ACC112 (cell line): Measurements from ENCODE around the gene MYO5A.
A peak's percentile ranks its signal among the peaks of the same experiment; 100 is the strongest.
"Not testable (repeated sequence)": the region's sequence is repeated elsewhere in the genome, so short reads cannot be mapped to it uniquely, and the experiment has no call there.

Experiments
- H2AFZ ChIP-seq: fragments of 200-600 bp; sonication (generic); one replicate; pipeline ENCODE4 v1.6.0; 2017; ENCODE audit warnings: antibody characterized with exemption, low read length; ENCODE audit not compliant: unreplicated experiment
- H3K27ac ChIP-seq: fragments of 200-600 bp; sonication (generic); 2 replicates; pipeline ENCODE4 v1.5.1; 2014; ENCODE audit warnings: low read depth, mild to moderate bottlenecking, antibody characterized with exemption, low read length, moderate library complexity
- H3K27me3 ChIP-seq: fragments of 200-600 bp; sonication (generic); 2 replicates; pipeline ENCODE4 v1.6.1; 2014; ENCODE audit warnings: mild to moderate bottlenecking, antibody characterized with exemption, low read length, moderate library complexity, mixed read lengths; ENCODE audit not compliant: insufficient read depth
- H3K36me3 ChIP-seq: fragments of 200-600 bp; sonication (generic); 2 replicates; pipeline ENCODE4 v1.6.1; 2016; ENCODE audit warnings: mild to moderate bottlenecking, antibody characterized with exemption, low read length, moderate library complexity, mixed read lengths; ENCODE audit not compliant: insufficient read depth
- H3K4me1 ChIP-seq: fragments of 200-600 bp; sonication (generic); one replicate; pipeline ENCODE4 v1.6.1; 2016; ENCODE audit warnings: low read length, mixed read lengths; ENCODE audit not compliant: insufficient read depth, unreplicated experiment, control insufficient read depth
- H3K4me3 ChIP-seq: fragments of 200-600 bp; sonication (generic); 2 replicates; pipeline ENCODE4 v1.5.1; 2014; ENCODE audit warnings: mild to moderate bottlenecking, low read depth, low read length
- H3K79me2 ChIP-seq: fragments of 200-600 bp; sonication (generic); one replicate; pipeline ENCODE4 v1.6.0; 2016; ENCODE audit warnings: low read length; ENCODE audit not compliant: control insufficient read depth, unreplicated experiment, insufficient read depth

Gene MYO5A

DNA sequence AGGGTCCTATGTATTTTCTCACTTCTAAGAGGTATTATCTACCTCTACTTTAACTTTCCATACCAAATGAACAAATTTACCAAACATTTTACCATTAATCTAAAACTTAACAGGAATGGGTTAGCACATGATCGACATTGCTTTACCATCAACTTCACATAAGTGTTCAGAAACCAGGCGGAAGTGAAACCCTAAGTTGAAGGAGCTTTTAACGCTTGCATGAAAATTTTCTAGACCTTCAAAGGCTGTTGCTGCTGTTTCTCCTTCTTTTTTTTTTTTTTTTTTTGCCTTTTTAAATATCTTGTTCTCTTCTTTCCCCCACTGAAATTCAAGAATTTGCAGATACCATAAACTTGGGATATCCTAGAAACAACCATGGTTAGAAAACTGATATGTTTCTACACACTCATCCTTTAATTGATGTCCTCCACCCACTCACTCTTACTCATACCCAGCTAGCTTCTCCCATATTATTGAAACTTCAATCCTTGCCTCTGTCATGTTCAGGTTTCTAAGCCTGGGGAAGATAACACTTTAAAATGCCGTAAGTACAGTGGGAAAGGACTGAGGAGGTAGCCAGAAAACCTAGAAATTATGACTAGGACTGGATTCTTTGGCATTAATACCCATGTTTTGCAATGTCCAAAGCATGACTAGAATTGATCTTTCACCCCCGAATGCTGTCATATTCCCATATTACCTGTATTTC lies 24.7 kb downstream of the MYO5A start:
- no peaks in the 10 kb centered on the region for H3K36me3 ChIP-seq

GRCh38 chr15:52502608-52503007 lies 26.1 kb downstream of the MYO5A start:
- peaks cover 16% of the 10 kb centered on the region for H3K4me1 ChIP-seq
- H3K79me2 ChIP-seq = peaks cover 2% of the 10 kb centered on the region
- no peak overlapping the region for H3K4me3 ChIP-seq
- H3K27me3 ChIP-seq = no peaks in the 10 kb centered on the region
- H2AFZ ChIP-seq = no peak overlapping the region
- H3K27ac ChIP-seq = no peak overlapping the region
- no peaks in the 10 kb centered on the region for H3K36me3 ChIP-seq

More for the DNA sequence above, 24.7 kb downstream of the MYO5A start:
- Histone ChIP-seq H3K4me1 (peaks cover 11% of the 10 kb centered on the region), H3K27me3 (no peaks in the 10 kb centered on the region), H3K27ac (peak overlapping the region; percentile 32), H2AFZ (no peak overlapping the region), H3K4me3 (no peak overlapping the region), H3K79me2 (peaks cover 6% of the 10 kb centered on the region)

DNA sequence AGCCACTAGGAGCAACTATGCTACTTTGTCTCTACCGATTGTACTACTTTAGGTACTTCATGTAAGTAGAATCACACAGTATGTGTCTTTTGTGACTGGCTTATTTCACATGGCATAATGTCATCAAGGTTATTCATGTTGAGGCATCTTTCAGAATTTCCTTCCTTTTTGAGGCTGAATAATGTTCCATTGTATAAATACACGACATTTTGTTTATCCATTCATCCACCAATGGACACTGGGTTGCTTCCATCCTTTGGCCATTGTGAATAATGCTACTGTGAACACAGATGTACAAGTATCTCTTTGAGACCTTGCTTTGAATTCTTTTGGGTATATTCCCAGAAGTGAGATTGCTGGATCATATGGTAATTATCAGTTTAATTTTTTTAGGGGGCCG lies 29.2 kb downstream of the MYO5A start:
- Histone ChIP-seq H2AFZ (no peak overlapping the region), H3K4me1 (peaks cover 28% of the 10 kb centered on the region), H3K27ac (no peak overlapping the region), H3K79me2 (no peaks in the 10 kb centered on the region), H3K27me3 (no peaks in the 10 kb centered on the region), H3K4me3 (no peak overlapping the region), H3K36me3 (no peaks in the 10 kb centered on the region)

DNA sequence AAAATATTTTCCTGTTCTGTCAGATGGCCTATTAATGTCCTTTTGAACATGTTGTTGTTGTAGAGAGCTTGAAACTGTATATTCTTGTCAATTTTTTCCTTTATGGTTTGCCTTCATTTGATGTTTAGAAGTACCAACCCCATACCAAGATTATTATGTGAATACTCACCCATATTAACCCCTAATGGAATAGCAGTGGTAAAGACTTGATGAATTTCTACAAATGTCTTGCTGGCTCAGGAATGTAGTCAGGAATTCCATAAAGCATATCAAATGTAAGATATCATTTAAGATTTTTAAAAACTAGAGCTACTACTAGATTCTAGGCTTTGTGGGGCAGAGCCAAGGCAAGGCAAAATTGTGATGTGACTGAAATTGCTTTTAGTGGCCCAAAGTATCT lies 30.0 kb downstream of the MYO5A start:
- H3K79me2 ChIP-seq = no peaks in the 10 kb centered on the region

DNA sequence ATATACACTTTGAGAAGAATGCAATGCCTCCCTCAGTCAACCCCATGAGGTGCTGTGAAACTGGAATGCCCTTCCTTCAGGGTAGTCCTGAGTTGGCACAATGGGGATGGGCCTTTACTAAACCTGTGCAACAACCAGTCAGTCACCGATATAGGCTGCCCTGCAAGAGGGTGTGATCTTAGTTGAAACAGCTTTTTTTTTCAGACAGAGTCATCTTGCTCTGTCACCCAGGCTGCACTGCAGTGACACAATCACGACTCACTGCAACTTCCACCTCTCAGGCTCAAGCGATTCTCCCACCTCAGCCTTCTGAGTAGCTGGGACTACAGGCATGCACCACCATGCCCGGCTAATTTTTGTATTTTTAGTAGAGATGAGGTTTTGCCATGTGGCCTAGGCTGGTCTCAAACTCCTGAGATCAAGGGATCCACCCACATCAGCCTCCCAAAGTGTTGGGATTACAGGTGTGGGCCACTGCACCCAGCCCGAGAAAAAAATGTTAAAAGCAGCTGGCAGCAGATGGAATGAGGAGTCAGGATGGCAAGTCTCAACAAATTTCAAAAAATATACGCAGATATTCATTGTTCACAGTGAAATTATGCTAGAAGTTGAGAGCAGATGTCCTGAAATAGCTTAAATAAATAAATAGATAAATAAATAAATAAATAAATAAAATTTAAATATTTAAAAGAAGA lies 31.8 kb downstream of the MYO5A start:
- Histone ChIP-seq H3K79me2 (peaks cover 8% of the 10 kb centered on the region), H3K36me3 (no peaks in the 10 kb centered on the region), H3K4me1 (peaks cover 30% of the 10 kb centered on the region), H2AFZ (no peak overlapping the region), H3K4me3 (no peak overlapping the region), H3K27ac (peak overlapping the region; percentile 52), H3K27me3 (no peaks in the 10 kb centered on the region)

More for the DNA sequence above, 30.0 kb downstream of the MYO5A start:
- H3K27me3 ChIP-seq = no peaks in the 10 kb centered on the region
- no peaks in the 10 kb centered on the region for H3K36me3 ChIP-seq
- no peak overlapping the region for H3K4me3 ChIP-seq
- H2AFZ ChIP-seq = peak overlapping the region; percentile 0
- H3K4me1 ChIP-seq = peaks cover 28% of the 10 kb centered on the region
- H3K27ac ChIP-seq = no peak overlapping the region

DNA sequence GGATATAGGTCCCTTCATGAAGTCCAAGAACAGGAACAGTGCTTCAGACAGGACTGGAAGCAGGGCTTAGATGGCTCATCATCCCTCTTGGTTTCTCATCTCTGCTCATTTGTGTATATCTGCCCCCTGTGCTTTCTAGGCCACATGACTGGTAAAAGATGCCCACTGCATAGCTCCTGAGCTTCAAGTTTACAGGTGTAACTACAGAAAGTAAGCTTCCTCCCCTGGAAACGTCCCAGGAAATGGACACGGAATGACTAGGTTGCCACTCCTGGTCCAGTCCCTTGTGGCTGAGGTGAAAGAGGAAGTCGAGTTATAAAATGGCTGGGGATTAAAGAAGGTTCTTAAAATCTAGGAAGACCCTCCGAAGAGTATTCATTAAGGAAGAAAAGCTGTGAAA lies 32.5 kb downstream of the MYO5A start:
- no peaks in the 10 kb centered on the region for H3K36me3 ChIP-seq

DNA sequence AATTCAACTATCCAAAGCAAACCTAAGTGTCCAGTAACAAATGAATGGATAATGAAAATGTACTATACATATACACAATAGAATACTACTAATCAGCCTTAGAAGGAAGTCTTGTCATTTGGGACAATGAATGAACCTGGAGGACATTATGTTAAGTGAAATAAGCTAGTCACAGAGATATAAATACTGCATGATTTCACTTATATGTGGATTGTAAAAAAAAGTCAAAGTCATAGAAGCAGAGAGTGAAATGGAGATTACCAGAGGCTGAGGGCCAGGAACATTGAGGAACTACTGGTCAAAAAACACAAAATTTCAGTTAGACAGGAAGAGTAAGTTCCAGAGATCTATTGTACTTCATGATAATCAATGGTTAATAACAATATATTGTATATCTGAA lies 33.6 kb downstream of the MYO5A start:
- Histone ChIP-seq H3K27ac (no peak overlapping the region), H3K36me3 (no peaks in the 10 kb centered on the region), H2AFZ (no peak overlapping the region), H3K4me3 (no peak overlapping the region), H3K27me3 (no peaks in the 10 kb centered on the region), H3K79me2 (peaks cover 12% of the 10 kb centered on the region), H3K4me1 (peaks cover 34% of the 10 kb centered on the region)

More for the DNA sequence above, 32.5 kb downstream of the MYO5A start:
- Histone ChIP-seq H3K4me3 (no peak overlapping the region), H3K79me2 (peaks cover 12% of the 10 kb centered on the region), H2AFZ (no peak overlapping the region), H3K27ac (no peak overlapping the region), H3K4me1 (peaks cover 34% of the 10 kb centered on the region), H3K27me3 (no peaks in the 10 kb centered on the region)

DNA sequence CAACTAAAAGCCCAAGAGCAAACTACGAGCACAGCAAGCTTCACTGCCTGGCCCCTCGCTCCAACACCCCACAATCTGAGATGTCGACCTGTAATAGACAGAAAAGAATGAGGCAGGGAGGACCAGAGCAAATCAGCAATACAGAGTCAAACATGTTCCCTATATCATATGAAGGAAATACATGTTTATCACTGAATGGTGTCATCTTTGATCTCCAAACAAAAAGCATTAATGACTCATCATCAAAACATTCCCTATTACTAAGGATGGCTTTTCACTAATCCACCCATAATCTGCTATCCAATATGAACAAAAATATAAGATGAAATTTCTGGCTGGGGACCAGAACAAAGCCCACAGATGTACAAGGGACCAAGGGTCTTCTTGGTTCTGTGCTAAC lies 34.7 kb downstream of the MYO5A start:
- Histone ChIP-seq H3K4me1 (peaks cover 34% of the 10 kb centered on the region), H3K27me3 (no peaks in the 10 kb centered on the region), H2AFZ (no peak overlapping the region), H3K36me3 (no peaks in the 10 kb centered on the region), H3K4me3 (no peak overlapping the region), H3K79me2 (peaks cover 12% of the 10 kb centered on the region), H3K27ac (no peak overlapping the region; the same call in 1 of the 2 replicates)

- Histone ChIP-seq H3K4me3 (no peak overlapping the region), H3K4me1 (peaks cover 28% of the 10 kb centered on the region), H3K27ac (no peak overlapping the region), H3K36me3 (no peaks in the 10 kb centered on the region), H3K79me2 (peaks cover 12% of the 10 kb centered on the region), H3K27me3 (no peaks in the 10 kb centered on the region), H2AFZ (no peak overlapping the region)
Observed at GRCh38 chr15:52492132-52492531, 36.5 kb downstream of the MYO5A start.

- no peaks in the 10 kb centered on the region for H3K36me3 ChIP-seq
- H2AFZ ChIP-seq = no peak overlapping the region
- peaks cover 22% of the 10 kb centered on the region for H3K4me1 ChIP-seq
- no peak overlapping the region for H3K4me3 ChIP-seq
- H3K27ac ChIP-seq = no peak overlapping the region
- no peaks in the 10 kb centered on the region for H3K27me3 ChIP-seq
- peaks cover 12% of the 10 kb centered on the region for H3K79me2 ChIP-seq
Observed at GRCh38 chr15:52491472-52491871, 37.2 kb downstream of the MYO5A start.

DNA sequence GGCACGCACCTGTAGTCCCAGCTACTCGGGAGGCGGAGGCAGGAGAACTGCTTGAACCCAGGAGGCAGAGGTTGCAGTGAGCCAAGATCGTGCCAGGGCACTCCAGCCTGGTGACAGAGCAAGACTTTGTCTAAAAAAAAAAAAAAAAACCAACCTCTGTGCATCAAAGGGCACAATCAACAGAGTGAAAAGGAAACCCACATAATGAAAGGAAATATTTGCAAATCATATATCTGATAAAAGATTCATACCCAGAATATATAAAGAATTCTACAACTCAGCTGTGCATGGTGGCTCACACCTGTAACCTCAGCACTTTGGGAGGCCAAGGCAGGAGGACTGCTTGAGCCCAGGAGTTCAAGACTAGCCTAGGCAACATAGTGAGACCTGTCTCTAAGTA lies 39.2 kb downstream of the MYO5A start:
- H3K27ac ChIP-seq, H3K36me3 ChIP-seq, H3K4me3 ChIP-seq, H3K27me3 ChIP-seq, H2AFZ ChIP-seq: not testable (repeated sequence)
- Histone ChIP-seq H3K79me2 (peaks cover 12% of the 10 kb centered on the region), H3K4me1 (peaks cover 15% of the 10 kb centered on the region)
